ENCODE data around the gene ATP2C2.

Gene ATP2C2

GRCh38 chr16:84471966-84472365, 103.6 kb downstream of the ATP2C2 start:
- ChIA-PET CTCF (no interaction called here), POLR2A (no interaction called here)
- no peaks in the 10 kb centered on the region for H3K9me3 ChIP-seq (ENCODE audit: control insufficient read depth, insufficient read depth, low read depth, low read length)
- H3K36me3 ChIP-seq (ENCODE audit: control insufficient read depth in 2 of 2, insufficient read depth in 1 of 2, low read length in 2 of 2): peaks cover 0 to 9% of the 10 kb centered on the region in 2 experiments; a peak in 1 of 3 replicates
- TF ChIP-seq, protein P1, sequence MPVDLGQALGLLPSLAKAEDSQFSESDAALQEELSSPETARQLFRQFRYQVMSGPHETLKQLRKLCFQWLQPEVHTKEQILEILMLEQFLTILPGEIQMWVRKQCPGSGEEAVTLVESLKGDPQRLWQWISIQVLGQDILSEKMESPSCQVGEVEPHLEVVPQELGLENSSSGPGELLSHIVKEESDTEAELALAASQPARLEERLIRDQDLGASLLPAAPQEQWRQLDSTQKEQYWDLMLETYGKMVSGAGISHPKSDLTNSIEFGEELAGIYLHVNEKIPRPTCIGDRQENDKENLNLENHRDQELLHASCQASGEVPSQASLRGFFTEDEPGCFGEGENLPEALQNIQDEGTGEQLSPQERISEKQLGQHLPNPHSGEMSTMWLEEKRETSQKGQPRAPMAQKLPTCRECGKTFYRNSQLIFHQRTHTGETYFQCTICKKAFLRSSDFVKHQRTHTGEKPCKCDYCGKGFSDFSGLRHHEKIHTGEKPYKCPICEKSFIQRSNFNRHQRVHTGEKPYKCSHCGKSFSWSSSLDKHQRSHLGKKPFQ (tag by site-specific recombination; IDR thresholded peaks at IDR 0.05): no peak
- TF ChIP-seq MEIS1 (CRISPR knock-in tag; IDR thresholded peaks at IDR 0.05; ENCODE audit: borderline replicate concordance) (no peak), ZBTB20 (tag by site-specific recombination; IDR thresholded peaks at IDR 0.05) (no peak), INSM2 (tag by site-specific recombination; IDR thresholded peaks at IDR 0.05) (no peak), ZNF830 (tag by site-specific recombination; IDR thresholded peaks at IDR 0.05; ENCODE audit: low read depth) (no peak), SP3 (tag by site-specific recombination; IDR thresholded peaks at IDR 0.05) (no peak), ZNF670 (tag by site-specific recombination; IDR thresholded peaks at IDR 0.05; ENCODE audit: low read depth) (no peak), ZNF548 (tag by site-specific recombination; IDR thresholded peaks at IDR 0.05) (no peak), REST (tag by site-specific recombination; IDR thresholded peaks at IDR 0.05) (no peak), ZNF501 (tag by site-specific recombination; IDR thresholded peaks at IDR 0.05) (no peak), ZNF585B (tag by site-specific recombination; IDR thresholded peaks at IDR 0.05) (no peak), ZNF37A (tag by site-specific recombination; IDR thresholded peaks at IDR 0.05) (no peak), OSR2 (tag by site-specific recombination; IDR thresholded peaks at IDR 0.05) (no peak), ZNF311 (tag by site-specific recombination; IDR thresholded peaks at IDR 0.05; ENCODE audit: borderline replicate concordance) (no peak), ZNF302 (tag by site-specific recombination; IDR thresholded peaks at IDR 0.05; ENCODE audit: low read depth) (no peak), ZFHX2 (tag by site-specific recombination; conservative IDR thresholded peaks at IDR 0.05) (no peak), FEZF1 (tag by site-specific recombination; IDR thresholded peaks at IDR 0.05) (no peak), YY1 (tag by site-specific recombination; IDR thresholded peaks at IDR 0.05) (no peak)
- TF ChIP-seq, protein P2, sequence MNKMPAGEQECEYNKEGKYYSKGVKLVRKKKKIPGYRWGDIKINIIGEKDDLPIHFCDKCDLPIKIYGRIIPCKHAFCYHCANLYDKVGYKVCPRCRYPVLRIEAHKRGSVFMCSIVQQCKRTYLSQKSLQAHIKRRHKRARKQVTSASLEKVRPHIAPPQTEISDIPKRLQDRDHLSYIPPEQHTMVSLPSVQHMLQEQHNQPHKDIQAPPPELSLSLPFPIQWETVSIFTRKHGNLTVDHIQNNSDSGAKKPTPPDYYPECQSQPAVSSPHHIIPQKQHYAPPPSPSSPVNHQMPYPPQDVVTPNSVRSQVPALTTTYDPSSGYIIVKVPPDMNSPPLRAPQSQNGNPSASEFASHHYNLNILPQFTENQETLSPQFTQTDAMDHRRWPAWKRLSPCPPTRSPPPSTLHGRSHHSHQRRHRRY (tag by site-specific recombination; IDR thresholded peaks at IDR 0.05): no peak
- H3K4me1 ChIP-seq (ENCODE audit: control insufficient read depth, insufficient read depth, low read length): no peaks in the 10 kb centered on the region
- no peak overlapping the region for H3K27ac ChIP-seq (ENCODE audit: extremely low read depth, low read depth, low read length)
- H3K4me3 ChIP-seq (ENCODE audit: low read depth, low read length): no peak overlapping the region

Measured in HEK293 (cell line).